ENCODE data around the gene RPS6KA5.

RPS6KA5 gene

GRCh38 chr14:91084516-91084915 is 24.1 kb upstream of the RPS6KA5 start:
- no peak for DNase-seq (ENCODE audit: low read depth)
- no peak overlapping the region for H3K4me3 ChIP-seq (ENCODE audit: control insufficient read depth, low read depth, low read length)
- TF ChIP-seq CTCF (conservative IDR thresholded peaks at IDR 0.05; ENCODE audit: control insufficient read depth, insufficient read depth, low read depth, low read length), result no peak

DNA sequence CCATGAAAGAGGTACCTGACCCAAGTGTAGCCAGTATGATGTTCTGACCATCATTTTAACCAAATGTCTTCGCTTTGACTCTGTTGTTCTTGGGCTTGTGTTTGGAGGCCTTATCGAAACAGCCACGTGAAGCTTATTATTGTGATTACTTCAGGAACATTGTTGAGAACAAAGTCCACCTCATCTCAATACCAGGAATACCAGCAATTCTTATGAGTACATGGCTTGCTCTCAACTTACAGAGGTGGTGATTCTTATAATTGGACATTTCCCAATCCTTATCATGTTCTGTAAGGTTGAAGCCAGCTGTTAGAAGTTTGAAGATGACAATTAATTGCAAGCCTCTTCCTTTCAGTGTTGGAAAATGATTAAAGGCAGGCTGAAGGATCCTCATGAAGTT is 21.8 kb upstream of the RPS6KA5 start:
- TF ChIP-seq CTCF (conservative IDR thresholded peaks at IDR 0.05; ENCODE audit: control insufficient read depth, insufficient read depth, low read depth, low read length), result no peak
- no peak for DNase-seq (ENCODE audit: low read depth)
- H3K4me3 ChIP-seq (ENCODE audit: control insufficient read depth, low read depth, low read length), result no peak overlapping the region

DNA sequence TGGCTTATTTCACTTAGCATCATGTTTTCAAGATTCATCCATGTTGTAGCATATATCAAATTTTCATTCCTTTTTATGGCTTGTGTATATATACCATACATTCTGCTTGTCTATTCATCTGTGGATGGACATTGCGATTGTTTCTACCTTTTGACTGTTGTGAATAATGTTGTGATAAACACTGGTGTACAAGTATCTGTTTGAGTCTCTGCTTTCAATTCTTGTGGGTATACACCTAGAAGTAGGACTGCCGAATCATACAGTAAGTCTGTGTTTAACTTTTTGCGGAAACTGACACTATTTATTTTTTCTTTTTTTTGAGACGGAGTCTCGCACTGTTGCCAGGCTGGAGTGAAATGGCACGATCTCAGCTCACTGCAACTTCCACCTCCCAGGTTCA is 19.6 kb upstream of the RPS6KA5 start:
- no peak for TF ChIP-seq CTCF (conservative IDR thresholded peaks at IDR 0.05; ENCODE audit: control insufficient read depth, insufficient read depth, low read depth, low read length)
- no peak overlapping the region for H3K4me3 ChIP-seq (ENCODE audit: control insufficient read depth, low read depth, low read length)
- DNase-seq (ENCODE audit: low read depth), result no peak

- no peak overlapping the region for H3K4me3 ChIP-seq (ENCODE audit: control insufficient read depth, low read depth, low read length)
- no peak for TF ChIP-seq CTCF (conservative IDR thresholded peaks at IDR 0.05; ENCODE audit: control insufficient read depth, insufficient read depth, low read depth, low read length)
- DNase-seq (ENCODE audit: low read depth), result no peak
Measured at GRCh38 chr14:91078095-91078737, 17.8 kb upstream of the RPS6KA5 start.

GRCh38 chr14:91075553-91075952 is 15.1 kb upstream of the RPS6KA5 start:
- no peak overlapping the region for H3K4me3 ChIP-seq (ENCODE audit: control insufficient read depth, low read depth, low read length)
- no peak for DNase-seq (ENCODE audit: low read depth)
- no peak for TF ChIP-seq CTCF (conservative IDR thresholded peaks at IDR 0.05; ENCODE audit: control insufficient read depth, insufficient read depth, low read depth, low read length)

- no peak overlapping the region for H3K4me3 ChIP-seq (ENCODE audit: control insufficient read depth, low read depth, low read length)
- no peak for DNase-seq (ENCODE audit: low read depth)
- TF ChIP-seq CTCF (conservative IDR thresholded peaks at IDR 0.05; ENCODE audit: control insufficient read depth, insufficient read depth, low read depth, low read length), result no peak
Measured at GRCh38 chr14:91070572-91070971, 10.1 kb upstream of the RPS6KA5 start.

DNA sequence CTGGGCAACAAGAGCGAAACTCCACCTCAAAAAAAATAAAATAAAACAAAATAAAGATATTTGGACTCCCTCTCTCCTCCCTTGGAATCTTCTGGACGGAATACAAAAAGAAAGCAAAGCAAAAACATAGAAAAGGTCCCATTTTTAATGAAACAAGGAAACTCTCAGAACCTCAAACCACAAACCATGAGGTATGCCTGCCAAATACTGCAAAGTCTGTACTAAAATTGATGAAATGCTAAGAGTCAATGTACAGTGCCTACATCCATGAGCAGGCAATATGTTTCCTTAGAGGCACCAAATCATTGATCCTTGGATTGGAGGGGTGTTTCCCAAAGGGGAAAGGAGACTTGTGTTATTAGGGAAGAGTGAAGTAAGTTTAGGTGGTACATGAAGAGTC is 8.2 kb upstream of the RPS6KA5 start:
- no peak for TF ChIP-seq CTCF (conservative IDR thresholded peaks at IDR 0.05; ENCODE audit: control insufficient read depth, insufficient read depth, low read depth, low read length)
- DNase-seq (ENCODE audit: low read depth), result peak; percentile 7
- no peak overlapping the region for H3K4me3 ChIP-seq (ENCODE audit: control insufficient read depth, low read depth, low read length)

All from fibroblast of mammary gland (primary cell).